Neutrophil (primary cell): Measurements from ENCODE around the gene ANXA3.

Experiments
- H3K27ac ChIP-seq: fragments of 200-600 bp; sonication (generic); 2 replicates; pipeline ENCODE4 v1.5.1; 2016; ENCODE audit warnings: mild to moderate bottlenecking, moderate library complexity
- H3K27me3 ChIP-seq: fragments of 200-600 bp; sonication (generic); 2 replicates; pipeline ENCODE4 v1.6.0; 2016; ENCODE audit warnings: mild to moderate bottlenecking
- H3K36me3 ChIP-seq: fragments of 200-600 bp; sonication (generic); 2 replicates; pipeline ENCODE4 v1.5.1; 2017
- H3K4me1 ChIP-seq, 2 experiments: fragments of 200-600 bp in 1 of 2; sonication (generic) in 1 of 2; 1 replicate in 1 of 2; 2 replicates in 1 of 2; pipeline versions ENCODE4 v1.5.1 to v1.6.1; 2013 to 2016; ENCODE audit warnings: low read depth in 1 of 2, low read length in 1 of 2, mild to moderate bottlenecking in 1 of 2, moderate library complexity in 1 of 2; ENCODE audit not compliant: control insufficient read depth in 1 of 2, insufficient read depth in 1 of 2
- H3K4me3 ChIP-seq, 2 experiments: fragments of 200-600 bp in 1 of 2; sonication (generic) in 1 of 2; 1 replicate in 1 of 2; 2 replicates in 1 of 2; pipeline ENCODE4 v1.5.1; 2013 to 2016; ENCODE audit warnings: low read depth in 1 of 2, low read length in 1 of 2, mild to moderate bottlenecking in 1 of 2, moderate library complexity in 1 of 2
- H3K9me3 ChIP-seq: fragments of 200-600 bp; sonication (generic); 2 replicates; pipeline ENCODE4 v1.5.1; 2016
- CTCF ChIP-seq: fragments of 200-600 bp; sonication (generic); IDR thresholded peaks from 2 replicates; pipeline ENCODE4 v1.5.1; 2016; ENCODE audit warnings: antibody characterized with exemption

The ANXA3 gene

GRCh38 chr4:78629991-78630541, 78.5 kb downstream of the ANXA3 start:
- Histone ChIP-seq H3K4me1 (peaks cover 25% of the 10 kb centered on the region in 2 experiments), H3K27ac (peak overlapping the region; percentile 78), H3K27me3 (no peaks in the 10 kb centered on the region), H3K9me3 (no peaks in the 10 kb centered on the region), H3K36me3 (no peaks in the 10 kb centered on the region), H3K4me3 (no peak overlapping the region)
- TF ChIP-seq CTCF, result no peak

- Histone ChIP-seq H3K9me3 (no peaks in the 10 kb centered on the region), H3K36me3 (no peaks in the 10 kb centered on the region), H3K4me3 (no peak overlapping the region), H3K4me1 (peaks cover 25% of the 10 kb centered on the region in 2 experiments), H3K27ac (peak overlapping the region; percentile 78), H3K27me3 (no peaks in the 10 kb centered on the region)
- no peak for TF ChIP-seq CTCF
Observed at GRCh38 chr4:78630615-78631014, 79.0 kb downstream of the ANXA3 start.

GRCh38 chr4:78634011-78634664, 82.6 kb downstream of the ANXA3 start:
- Histone ChIP-seq H3K4me1 (peaks cover 21 to 24% of the 10 kb centered on the region in 2 experiments), H3K36me3 (no peaks in the 10 kb centered on the region), H3K9me3 (no peaks in the 10 kb centered on the region), H3K27ac (no peak overlapping the region), H3K4me3 (no peak overlapping the region), H3K27me3 (no peaks in the 10 kb centered on the region)
- no peak for TF ChIP-seq CTCF

GRCh38 chr4:78638337-78639172, 87.0 kb downstream of the ANXA3 start:
- Histone ChIP-seq H3K36me3 (no peaks in the 10 kb centered on the region), H3K4me1 (no peaks in the 10 kb centered on the region), H3K27ac (no peak overlapping the region), H3K4me3 (no peak overlapping the region), H3K9me3 (no peaks in the 10 kb centered on the region), H3K27me3 (no peaks in the 10 kb centered on the region)
- no peak for TF ChIP-seq CTCF

- Histone ChIP-seq H3K9me3 (no peaks in the 10 kb centered on the region), H3K27me3 (no peaks in the 10 kb centered on the region), H3K36me3 (no peaks in the 10 kb centered on the region), H3K4me3 (no peak overlapping the region), H3K27ac (no peak overlapping the region), H3K4me1 (peaks cover 18 to 19% of the 10 kb centered on the region in 2 experiments)
- TF ChIP-seq CTCF, result no peak
Observed at GRCh38 chr4:78640714-78641113, 89.1 kb downstream of the ANXA3 start.
